GM23248 (cell line): ENCODE data around the gene AKAP6.

ENCODE experiments used
- EZH2 ChIP-seq: fragments of 200-600 bp; sonication (generic); IDR thresholded peaks from 2 replicates; pipeline ENCODE4 v1.6.1; 2018; ENCODE audit warnings: antibody characterized with exemption, mild to moderate bottlenecking; ENCODE audit not compliant: insufficient read depth, poor library complexity, severe bottlenecking
- EZH2phosphoT487 ChIP-seq: fragments of 200-600 bp; sonication (generic); IDR thresholded peaks from 2 replicates; pipeline ENCODE4 v1.6.1; 2018; ENCODE audit warnings: antibody characterized with exemption, moderate library complexity, mild to moderate bottlenecking, low read depth; ENCODE audit not compliant: insufficient read depth

- no peak for TF ChIP-seq EZH2
- TF ChIP-seq EZH2phosphoT487 = no peak
These were observed 300.1 kb downstream of the AKAP6 start for GRCh38 chr14:32629236-32629635.
